HG02973 (cell line): ENCODE measurements around the gene PPP4R2.

Experiments used
- ATAC-seq: cut with Tn5 transposase; IDR thresholded peaks from one replicate; pipeline ENCODE4 v1.9.1; 2021; ENCODE audit warnings: moderate library complexity; ENCODE audit not compliant: unreplicated experiment

The PPP4R2 gene

GRCh38 chr3:73107676-73108187 lies 111.1 kb downstream of the PPP4R2 start:
- no peak for ATAC-seq

GRCh38 chr3:73108750-73109149 lies 112.1 kb downstream of the PPP4R2 start:
- no peak for ATAC-seq

GRCh38 chr3:73110530-73110929 lies 113.9 kb downstream of the PPP4R2 start:
- ATAC-seq = no peak

DNA sequence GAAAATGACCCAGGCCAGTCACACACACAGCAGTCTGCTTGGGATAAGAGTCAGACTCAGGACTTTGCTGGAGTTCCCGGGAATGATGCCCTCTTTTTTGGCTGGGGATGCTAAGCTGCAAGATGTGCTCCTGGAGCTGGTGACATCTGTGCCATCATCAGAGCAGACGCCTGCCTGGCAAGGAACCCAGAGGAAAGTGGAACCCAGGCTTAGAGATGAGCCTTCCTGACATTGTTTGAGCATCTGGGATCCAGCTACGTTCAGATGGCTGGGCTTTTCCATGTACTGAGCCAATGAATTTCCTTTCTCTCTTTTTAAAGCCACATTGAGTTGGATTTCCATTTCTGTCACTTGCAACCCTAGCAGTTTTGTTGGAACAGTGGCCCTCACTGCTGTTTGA lies 118.1 kb downstream of the PPP4R2 start:
- ATAC-seq = no peak

DNA sequence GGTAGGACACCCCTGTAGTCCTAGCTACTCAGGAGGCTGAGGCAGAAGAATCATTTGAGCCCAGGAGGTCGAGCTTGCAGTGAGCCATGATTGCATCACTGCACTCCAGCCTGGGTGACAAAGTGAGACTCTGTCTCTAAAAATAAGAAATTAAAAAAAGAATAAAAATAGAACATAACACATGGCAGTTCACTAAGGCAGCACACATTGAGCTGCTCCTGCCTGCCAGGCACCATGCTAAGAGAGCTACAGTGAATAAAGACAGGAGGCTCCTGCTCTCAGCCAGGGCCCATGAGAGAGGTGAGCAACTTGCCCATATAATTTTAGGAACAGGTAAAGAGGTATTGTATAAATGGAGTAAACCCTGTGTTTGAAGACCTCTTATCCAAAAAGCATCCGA lies 119.2 kb downstream of the PPP4R2 start:
- no peak for ATAC-seq
